ENCODE measurements around the gene PRDM9.

DNA sequence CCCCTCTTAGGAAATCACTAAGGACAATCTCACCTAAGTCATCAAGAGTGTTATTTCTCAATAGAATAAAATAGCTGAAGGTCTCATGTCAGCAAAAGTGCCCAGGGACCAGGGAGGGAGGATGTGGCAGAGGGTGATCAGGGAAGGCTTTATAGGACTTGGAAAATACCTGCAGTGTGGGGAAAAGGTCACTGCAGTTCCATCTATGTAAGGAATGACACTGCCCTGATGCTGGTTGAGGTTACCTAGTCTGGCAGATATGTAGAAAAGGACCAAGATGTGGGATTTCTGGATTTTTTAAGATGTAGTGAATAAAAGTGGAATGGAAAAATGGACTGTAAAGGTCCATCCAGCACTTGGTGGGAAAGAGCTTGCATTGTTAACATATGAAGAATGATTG lies 18.3 kb downstream of the PRDM9 start:
- TF ChIP-seq, protein P1, sequence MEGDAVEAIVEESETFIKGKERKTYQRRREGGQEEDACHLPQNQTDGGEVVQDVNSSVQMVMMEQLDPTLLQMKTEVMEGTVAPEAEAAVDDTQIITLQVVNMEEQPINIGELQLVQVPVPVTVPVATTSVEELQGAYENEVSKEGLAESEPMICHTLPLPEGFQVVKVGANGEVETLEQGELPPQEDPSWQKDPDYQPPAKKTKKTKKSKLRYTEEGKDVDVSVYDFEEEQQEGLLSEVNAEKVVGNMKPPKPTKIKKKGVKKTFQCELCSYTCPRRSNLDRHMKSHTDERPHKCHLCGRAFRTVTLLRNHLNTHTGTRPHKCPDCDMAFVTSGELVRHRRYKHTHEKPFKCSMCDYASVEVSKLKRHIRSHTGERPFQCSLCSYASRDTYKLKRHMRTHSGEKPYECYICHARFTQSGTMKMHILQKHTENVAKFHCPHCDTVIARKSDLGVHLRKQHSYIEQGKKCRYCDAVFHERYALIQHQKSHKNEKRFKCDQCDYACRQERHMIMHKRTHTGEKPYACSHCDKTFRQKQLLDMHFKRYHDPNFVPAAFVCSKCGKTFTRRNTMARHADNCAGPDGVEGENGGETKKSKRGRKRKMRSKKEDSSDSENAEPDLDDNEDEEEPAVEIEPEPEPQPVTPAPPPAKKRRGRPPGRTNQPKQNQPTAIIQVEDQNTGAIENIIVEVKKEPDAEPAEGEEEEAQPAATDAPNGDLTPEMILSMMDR (IDR thresholded peaks at IDR 0.05; ENCODE audit: low read depth, low read length) = no peak
- TF ChIP-seq EZH2phosphoT487 (IDR thresholded peaks at IDR 0.05; ENCODE audit: low read depth) = no peak

Data from OCI-LY3 (cell line).